Activated T-cell treated with anti-CD3 and anti-CD28 coated beads, Interleukin-2, amount 50 U/mL, for 72 hours (primary cell): ENCODE results near the gene STXBP3. TPM values are rescaled to one million over a fixed set of nuclear protein-coding genes. Genes with fewer than 3 reads are reported as not detected.

Source experiments
- ATAC-seq, 2 donors: fragments of 150-1000 bp; cut with Tn5 transposase; replicated peaks in 1 of 2; 2 replicates each; pipeline ENCODE4 v1.10.0; 2021; ENCODE audit warnings: moderate library complexity in 2 of 2, mild to moderate bottlenecking in 1 of 2
- DNase-seq, 2 donors: peaks; one replicate each; pipeline ENCODE4 v3.0.0; 2021 to 2022; ENCODE audit warnings: mixed read lengths in 1 of 2
- H3K27ac Mint-ChIP-seq: one replicate; pipeline ENCODE4 v1.8.0; 2022; ENCODE audit warnings: mild to moderate bottlenecking, moderate library complexity, mixed read lengths
- H3K27me3 Mint-ChIP-seq: one replicate; pipeline ENCODE4 v1.8.0; 2022; ENCODE audit warnings: low read depth, mixed read lengths
- H3K36me3 Mint-ChIP-seq, 2 donors: one replicate each; pipeline ENCODE4 v1.8.0; 2022; ENCODE audit warnings: mixed read lengths in 2 of 2, mild to moderate bottlenecking in 1 of 2; ENCODE audit not compliant: insufficient read depth in 2 of 2
- H3K4me1 Mint-ChIP-seq: one replicate; pipeline ENCODE4 v1.8.0; 2022; ENCODE audit warnings: low read depth, mixed read lengths
- H3K4me3 Mint-ChIP-seq, 2 donors: one replicate each; pipeline ENCODE4 v1.8.0; 2022; ENCODE audit warnings: mild to moderate bottlenecking in 2 of 2, mixed read lengths in 2 of 2, moderate library complexity in 2 of 2
- H3K9me3 Mint-ChIP-seq, 2 donors: one replicate each; pipeline ENCODE4 v1.8.0; 2022; ENCODE audit warnings: mixed read lengths in 2 of 2
- total RNA-seq, 2 donors: library from RNA; stranded (reverse); gene quantifications; one replicate each; pipeline ENCODE4 v1.2.3, GENCODE V29; 2022

The STXBP3 gene
- total RNA-seq, 2 donors from 2014 or later: 45.0 to 45.5 TPM

GRCh38 chr1:108717774-108718316 is 28.6 kb upstream of the STXBP3 start:
- H3K27ac Mint-ChIP-seq: no peak overlapping the region
- H3K4me1 Mint-ChIP-seq: peaks cover 4% of the 10 kb centered on the region
- no peaks in the 10 kb centered on the region for H3K27me3 Mint-ChIP-seq
- DNase-seq: no peak
- no peaks in the 10 kb centered on the region for H3K9me3 Mint-ChIP-seq
- no peaks in the 10 kb centered on the region for H3K36me3 Mint-ChIP-seq
- no peak for ATAC-seq
- H3K4me3 Mint-ChIP-seq: no peak overlapping the region

- Mint-ChIP-seq H3K36me3 (no peaks in the 10 kb centered on the region), H3K4me3 (no peak overlapping the region), H3K9me3 (no peaks in the 10 kb centered on the region), H3K27ac (no peak overlapping the region), H3K4me1 (peaks cover 4% of the 10 kb centered on the region), H3K27me3 (no peaks in the 10 kb centered on the region)
- no peak for ATAC-seq
- DNase-seq: no peak
Observed at GRCh38 chr1:108718927-108719655, 27.4 kb upstream of the STXBP3 start.

- H3K4me3 Mint-ChIP-seq: no peak overlapping the region
- H3K4me1 Mint-ChIP-seq: peaks cover 4% of the 10 kb centered on the region
- H3K27me3 Mint-ChIP-seq: no peaks in the 10 kb centered on the region
- H3K36me3 Mint-ChIP-seq: no peaks in the 10 kb centered on the region
- ATAC-seq: peak in 1 of 2 donors; percentile 64
- DNase-seq: no peak
- H3K9me3 Mint-ChIP-seq: no peaks in the 10 kb centered on the region
- H3K27ac Mint-ChIP-seq: no peak overlapping the region
Observed at GRCh38 chr1:108719656-108720435, 26.6 kb upstream of the STXBP3 start.

GRCh38 chr1:108722292-108722691 is 24.2 kb upstream of the STXBP3 start:
- Mint-ChIP-seq H3K27me3 (no peaks in the 10 kb centered on the region), H3K27ac (no peak overlapping the region), H3K4me1 (peaks cover 4% of the 10 kb centered on the region), H3K9me3 (no peaks in the 10 kb centered on the region), H3K4me3 (no peak overlapping the region), H3K36me3 (no peaks in the 10 kb centered on the region)
- ATAC-seq (no peak), DNase-seq (no peak)

- Mint-ChIP-seq H3K27me3 (no peaks in the 10 kb centered on the region), H3K27ac (no peak overlapping the region), H3K4me1 (no peaks in the 10 kb centered on the region), H3K9me3 (no peaks in the 10 kb centered on the region), H3K4me3 (no peak overlapping the region), H3K36me3 (no peaks in the 10 kb centered on the region)
- ATAC-seq (no peak), DNase-seq (no peak)
Observed at GRCh38 chr1:108725906-108726305, 20.6 kb upstream of the STXBP3 start.

- Mint-ChIP-seq H3K36me3 (no peaks in the 10 kb centered on the region), H3K4me3 (no peak overlapping the region), H3K27ac (no peak overlapping the region), H3K27me3 (no peaks in the 10 kb centered on the region), H3K9me3 (no peaks in the 10 kb centered on the region), H3K4me1 (no peaks in the 10 kb centered on the region)
- ATAC-seq (no peak), DNase-seq (no peak)
Observed at GRCh38 chr1:108728327-108728923, 18.0 kb upstream of the STXBP3 start.

GRCh38 chr1:108729481-108729880 is 17.0 kb upstream of the STXBP3 start:
- H3K36me3 Mint-ChIP-seq: no peaks in the 10 kb centered on the region
- no peak for DNase-seq
- H3K9me3 Mint-ChIP-seq: no peaks in the 10 kb centered on the region
- no peak overlapping the region for H3K4me3 Mint-ChIP-seq
- H3K27me3 Mint-ChIP-seq: no peaks in the 10 kb centered on the region
- ATAC-seq: no peak
- H3K4me1 Mint-ChIP-seq: no peaks in the 10 kb centered on the region
- no peak overlapping the region for H3K27ac Mint-ChIP-seq

GRCh38 chr1:108732398-108732797 is 14.1 kb upstream of the STXBP3 start:
- ATAC-seq (no peak), DNase-seq (no peak)
- H3K27ac Mint-ChIP-seq: no peak overlapping the region
- no peaks in the 10 kb centered on the region for H3K36me3 Mint-ChIP-seq
- H3K4me3 Mint-ChIP-seq: no peak overlapping the region
- peaks cover 6% of the 10 kb centered on the region for H3K27me3 Mint-ChIP-seq
- no peaks in the 10 kb centered on the region for H3K4me1 Mint-ChIP-seq
- H3K9me3 Mint-ChIP-seq: no peaks in the 10 kb centered on the region

- Mint-ChIP-seq H3K9me3 (no peaks in the 10 kb centered on the region), H3K27me3 (peaks cover 6% of the 10 kb centered on the region), H3K4me1 (no peaks in the 10 kb centered on the region), H3K27ac (no peak overlapping the region), H3K36me3 (no peaks in the 10 kb centered on the region), H3K4me3 (no peak overlapping the region)
- ATAC-seq (no peak), DNase-seq (no peak)
Observed at GRCh38 chr1:108734171-108734865, 12.2 kb upstream of the STXBP3 start.

GRCh38 chr1:108742253-108742652 is 4.2 kb upstream of the STXBP3 start:
- Mint-ChIP-seq H3K36me3 (peaks cover 5% of the 10 kb centered on the region in 2 donors), H3K27ac (no peak overlapping the region), H3K9me3 (no peaks in the 10 kb centered on the region), H3K4me1 (peaks cover 11% of the 10 kb centered on the region), H3K27me3 (peaks cover 8% of the 10 kb centered on the region), H3K4me3 (no peak overlapping the region)
- ATAC-seq (no peak), DNase-seq (no peak)

- Mint-ChIP-seq H3K9me3 (no peaks in the 10 kb centered on the region), H3K27ac (peak overlapping the region; percentile 95), H3K4me3 (peak overlapping the region; percentile 99 to 100), H3K27me3 (peaks cover 8% of the 10 kb centered on the region), H3K4me1 (peaks cover 44% of the 10 kb centered on the region), H3K36me3 (peaks cover 6 to 9% of the 10 kb centered on the region in 2 donors)
- no peak for ATAC-seq
- DNase-seq: no peak
Observed at GRCh38 chr1:108745980-108746381, 493 bp upstream of the STXBP3 start.

GRCh38 chr1:108747171-108747850 is 837 bp downstream of the STXBP3 start:
- DNase-seq: peak; percentile 46 to 53
- peaks cover 6 to 10% of the 10 kb centered on the region in 2 donors for H3K36me3 Mint-ChIP-seq
- ATAC-seq: peak; percentile 14 to 47
- peak overlapping the region; percentile 99 for H3K27ac Mint-ChIP-seq
- no peaks in the 10 kb centered on the region for H3K9me3 Mint-ChIP-seq
- peaks cover 46% of the 10 kb centered on the region for H3K4me1 Mint-ChIP-seq
- H3K4me3 Mint-ChIP-seq: peak overlapping the region; percentile 99 to 100
- H3K27me3 Mint-ChIP-seq: peaks cover 4% of the 10 kb centered on the region
